MM.1S (cell line): Measurements from ENCODE around the gene WIZ.

ENCODE experiments used
- DNase-seq: peaks from one replicate; pipeline ENCODE4 v3.0.0-alpha.2; 2015
- H2AFZ ChIP-seq: fragments of 300-600 bp; sonication (generic); 2 replicates; pipeline ENCODE4 v1.6.0; 2016; ENCODE audit warnings: antibody characterized with exemption, low read length
- H3F3A ChIP-seq: fragments of 300-600 bp; sonication (generic); 2 replicates; pipeline ENCODE4 v1.6.1; 2016; ENCODE audit warnings: mild to moderate bottlenecking, antibody characterized with exemption, low read length, moderate library complexity, mixed read lengths; ENCODE audit not compliant: insufficient read depth
- H3K27ac ChIP-seq: fragments of 300-600 bp; sonication (generic); 2 replicates; pipeline ENCODE4 v1.5.1; 2016; ENCODE audit warnings: mild to moderate bottlenecking, low read length
- H3K27me3 ChIP-seq: fragments of 300-600 bp; sonication (generic); replicated peaks from 2 replicates; pipeline ENCODE4 v1.6.0; 2016; ENCODE audit warnings: low read length; ENCODE audit not compliant: insufficient read depth
- H3K36me3 ChIP-seq: fragments of 300-600 bp; sonication (generic); replicated peaks from 2 replicates; pipeline ENCODE4 v1.6.1; 2016; ENCODE audit warnings: mild to moderate bottlenecking, low read length, mixed read lengths; ENCODE audit not compliant: insufficient read depth
- H3K4me1 ChIP-seq: fragments of 300-600 bp; sonication (generic); 2 replicates; pipeline ENCODE4 v1.6.1; 2016; ENCODE audit warnings: low read length, mixed read lengths
- H3K4me2 ChIP-seq: fragments of 300-600 bp; sonication (generic); 2 replicates; pipeline ENCODE4 v1.6.0; 2016; ENCODE audit warnings: low read depth, low read length
- H3K4me3 ChIP-seq: fragments of 300-600 bp; sonication (generic); 2 replicates; pipeline ENCODE4 v1.5.1; 2016; ENCODE audit warnings: low read length, mixed read lengths
- H3K79me2 ChIP-seq: fragments of 300-600 bp; sonication (generic); 2 replicates; pipeline ENCODE4 v1.6.1; 2016; ENCODE audit warnings: mixed run types, low read length, mixed read lengths
- H3K9ac ChIP-seq: fragments of 300-600 bp; sonication (generic); 2 replicates; pipeline ENCODE4 v1.6.1; 2016; ENCODE audit warnings: low read length, mixed read lengths
- H3K9me2 ChIP-seq: fragments of 300-600 bp; sonication (generic); replicated peaks from 2 replicates; pipeline ENCODE4 v1.6.1; 2016; ENCODE audit warnings: mild to moderate bottlenecking, low read length, mixed read lengths; ENCODE audit not compliant: insufficient read depth
- H3K9me3 ChIP-seq: fragments of 300-600 bp; sonication (generic); replicated peaks from 2 replicates; pipeline ENCODE4 v1.6.1; 2016; ENCODE audit warnings: mild to moderate bottlenecking, low read length, mixed read lengths; ENCODE audit not compliant: insufficient read depth
- H4K20me1 ChIP-seq: fragments of 300-600 bp; sonication (generic); 2 replicates; pipeline ENCODE4 v1.6.1; 2016; ENCODE audit warnings: mild to moderate bottlenecking, low read length, moderate library complexity, mixed read lengths; ENCODE audit not compliant: insufficient read depth
- EZH2 ChIP-seq: fragments of 300-600 bp; sonication (generic); optimal IDR thresholded peaks from 2 replicates; pipeline ENCODE3; 2017; ENCODE audit warnings: low read depth, mild to moderate bottlenecking, antibody characterized with exemption, low read length, mixed read lengths
- EZH2phosphoT487 ChIP-seq: fragments of 300-600 bp; sonication (generic); IDR thresholded peaks from 2 replicates; pipeline ENCODE4 v1.6.1; 2018; ENCODE audit warnings: antibody characterized with exemption, low read length
- TF ChIP-seq, protein P1 (sequence below): fragments of 300-600 bp; sonication (generic); IDR thresholded peaks from 2 replicates; pipeline ENCODE4 v1.5.1; 2016; ENCODE audit warnings: antibody characterized with exemption, low read length, mixed read lengths

WIZ gene

DNA sequence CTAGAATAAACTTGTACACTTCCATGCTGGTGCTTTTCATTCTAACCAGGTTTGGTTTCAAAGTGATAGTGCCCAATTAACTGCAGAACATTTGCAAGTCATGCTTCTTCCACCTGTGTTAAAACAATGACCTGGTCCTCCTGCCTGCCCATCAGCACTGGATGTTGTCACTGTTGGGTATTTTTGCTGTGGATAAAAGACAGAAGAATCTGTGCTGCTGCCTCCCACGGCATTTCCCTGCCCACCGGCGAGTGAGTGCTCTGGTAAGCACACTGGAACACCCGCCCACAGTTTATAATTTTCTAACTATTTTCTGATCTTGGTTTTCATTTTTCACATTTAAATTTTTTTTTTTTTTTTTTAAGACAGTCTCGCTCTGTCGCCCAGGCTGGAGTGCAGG is 67.9 kb downstream of the WIZ start:
- Histone ChIP-seq H3K36me3 (no peaks in the 10 kb centered on the region), H3K4me2 (no peak overlapping the region), H2AFZ (no peak overlapping the region), H3K27ac (no peak overlapping the region), H3K27me3 (no peaks in the 10 kb centered on the region), H3K9me3 (no peaks in the 10 kb centered on the region), H3K9me2 (no peaks in the 10 kb centered on the region), H3K9ac (no peak overlapping the region), H4K20me1 (peaks cover 9% of the 10 kb centered on the region), H3K4me3 (no peak overlapping the region), H3F3A (peaks cover 21% of the 10 kb centered on the region), H3K79me2 (peaks cover 28% of the 10 kb centered on the region), H3K4me1 (peaks cover 17% of the 10 kb centered on the region; the same call in 1 of the 2 replicates)
- TF ChIP-seq EZH2phosphoT487 (no peak), EZH2 (no peak)
- TF ChIP-seq, protein P1, sequence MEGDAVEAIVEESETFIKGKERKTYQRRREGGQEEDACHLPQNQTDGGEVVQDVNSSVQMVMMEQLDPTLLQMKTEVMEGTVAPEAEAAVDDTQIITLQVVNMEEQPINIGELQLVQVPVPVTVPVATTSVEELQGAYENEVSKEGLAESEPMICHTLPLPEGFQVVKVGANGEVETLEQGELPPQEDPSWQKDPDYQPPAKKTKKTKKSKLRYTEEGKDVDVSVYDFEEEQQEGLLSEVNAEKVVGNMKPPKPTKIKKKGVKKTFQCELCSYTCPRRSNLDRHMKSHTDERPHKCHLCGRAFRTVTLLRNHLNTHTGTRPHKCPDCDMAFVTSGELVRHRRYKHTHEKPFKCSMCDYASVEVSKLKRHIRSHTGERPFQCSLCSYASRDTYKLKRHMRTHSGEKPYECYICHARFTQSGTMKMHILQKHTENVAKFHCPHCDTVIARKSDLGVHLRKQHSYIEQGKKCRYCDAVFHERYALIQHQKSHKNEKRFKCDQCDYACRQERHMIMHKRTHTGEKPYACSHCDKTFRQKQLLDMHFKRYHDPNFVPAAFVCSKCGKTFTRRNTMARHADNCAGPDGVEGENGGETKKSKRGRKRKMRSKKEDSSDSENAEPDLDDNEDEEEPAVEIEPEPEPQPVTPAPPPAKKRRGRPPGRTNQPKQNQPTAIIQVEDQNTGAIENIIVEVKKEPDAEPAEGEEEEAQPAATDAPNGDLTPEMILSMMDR = no peak
- DNase-seq = no peak

GRCh38 chr19:15381429-15381828 is 68.3 kb downstream of the WIZ start:
- Histone ChIP-seq H4K20me1 (peaks cover 13% of the 10 kb centered on the region), H3K27me3 (no peaks in the 10 kb centered on the region), H3K9ac (no peak overlapping the region), H3K4me1 (peaks cover 17% of the 10 kb centered on the region; the same call in 1 of the 2 replicates), H3K36me3 (no peaks in the 10 kb centered on the region), H3K9me2 (no peaks in the 10 kb centered on the region), H3K79me2 (peaks cover 32% of the 10 kb centered on the region), H3K4me2 (peak overlapping the region; percentile 69; the same call in 1 of the 2 replicates), H3K9me3 (no peaks in the 10 kb centered on the region), H3K27ac (no peak overlapping the region), H3K4me3 (no peak overlapping the region), H3F3A (peaks cover 21% of the 10 kb centered on the region), H2AFZ (no peak overlapping the region)
- DNase-seq = no peak
- TF ChIP-seq EZH2phosphoT487 (no peak), EZH2 (no peak)
- TF ChIP-seq, protein P1 = no peak

- H3K4me3 ChIP-seq = peak overlapping the region; percentile 93
- H3K36me3 ChIP-seq = no peaks in the 10 kb centered on the region
- peaks cover 21% of the 10 kb centered on the region for H3F3A ChIP-seq
- H4K20me1 ChIP-seq = peaks cover 17% of the 10 kb centered on the region
- no peaks in the 10 kb centered on the region for H3K9me2 ChIP-seq
- peaks cover 17% of the 10 kb centered on the region; the same call in 1 of the 2 replicates for H3K4me1 ChIP-seq
- no peak for TF ChIP-seq EZH2
- no peak for TF ChIP-seq EZH2phosphoT487
- TF ChIP-seq, protein P1 = no peak
- H3K9me3 ChIP-seq = no peaks in the 10 kb centered on the region
- peak overlapping the region; percentile 89 for H2AFZ ChIP-seq
- peak overlapping the region; percentile 77 for H3K9ac ChIP-seq
- DNase-seq = peak; percentile 74
- H3K4me2 ChIP-seq = peak overlapping the region; percentile 69
- H3K27ac ChIP-seq = peak overlapping the region; percentile 62; the same call in 1 of the 2 replicates
- H3K27me3 ChIP-seq = no peaks in the 10 kb centered on the region
- H3K79me2 ChIP-seq = peaks cover 45% of the 10 kb centered on the region
These were observed 69.6 kb downstream of the WIZ start for GRCh38 chr19:15379999-15380647.
